ENCODE data around the gene M1AP.

DNA sequence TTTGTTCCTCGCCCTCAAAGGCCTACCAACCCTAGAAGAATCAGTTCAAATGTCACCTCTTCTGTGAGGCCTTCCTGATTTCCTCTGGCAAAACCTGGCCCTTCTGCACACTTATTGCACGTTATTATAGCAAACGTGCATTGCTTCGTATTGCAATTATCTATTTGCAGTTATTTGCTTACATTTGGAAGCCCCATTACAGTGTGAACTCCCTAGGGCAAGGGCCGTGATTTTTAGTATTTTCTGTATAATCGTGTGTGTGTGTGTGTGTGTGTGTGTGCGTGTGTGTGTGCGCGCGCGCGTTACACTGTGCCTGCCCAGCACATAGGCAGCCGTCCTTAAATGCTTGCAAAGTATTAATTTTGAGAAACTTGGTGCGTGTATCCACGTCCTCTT is 5.5 kb upstream of the M1AP start:
- TF ChIP-seq, protein P1, sequence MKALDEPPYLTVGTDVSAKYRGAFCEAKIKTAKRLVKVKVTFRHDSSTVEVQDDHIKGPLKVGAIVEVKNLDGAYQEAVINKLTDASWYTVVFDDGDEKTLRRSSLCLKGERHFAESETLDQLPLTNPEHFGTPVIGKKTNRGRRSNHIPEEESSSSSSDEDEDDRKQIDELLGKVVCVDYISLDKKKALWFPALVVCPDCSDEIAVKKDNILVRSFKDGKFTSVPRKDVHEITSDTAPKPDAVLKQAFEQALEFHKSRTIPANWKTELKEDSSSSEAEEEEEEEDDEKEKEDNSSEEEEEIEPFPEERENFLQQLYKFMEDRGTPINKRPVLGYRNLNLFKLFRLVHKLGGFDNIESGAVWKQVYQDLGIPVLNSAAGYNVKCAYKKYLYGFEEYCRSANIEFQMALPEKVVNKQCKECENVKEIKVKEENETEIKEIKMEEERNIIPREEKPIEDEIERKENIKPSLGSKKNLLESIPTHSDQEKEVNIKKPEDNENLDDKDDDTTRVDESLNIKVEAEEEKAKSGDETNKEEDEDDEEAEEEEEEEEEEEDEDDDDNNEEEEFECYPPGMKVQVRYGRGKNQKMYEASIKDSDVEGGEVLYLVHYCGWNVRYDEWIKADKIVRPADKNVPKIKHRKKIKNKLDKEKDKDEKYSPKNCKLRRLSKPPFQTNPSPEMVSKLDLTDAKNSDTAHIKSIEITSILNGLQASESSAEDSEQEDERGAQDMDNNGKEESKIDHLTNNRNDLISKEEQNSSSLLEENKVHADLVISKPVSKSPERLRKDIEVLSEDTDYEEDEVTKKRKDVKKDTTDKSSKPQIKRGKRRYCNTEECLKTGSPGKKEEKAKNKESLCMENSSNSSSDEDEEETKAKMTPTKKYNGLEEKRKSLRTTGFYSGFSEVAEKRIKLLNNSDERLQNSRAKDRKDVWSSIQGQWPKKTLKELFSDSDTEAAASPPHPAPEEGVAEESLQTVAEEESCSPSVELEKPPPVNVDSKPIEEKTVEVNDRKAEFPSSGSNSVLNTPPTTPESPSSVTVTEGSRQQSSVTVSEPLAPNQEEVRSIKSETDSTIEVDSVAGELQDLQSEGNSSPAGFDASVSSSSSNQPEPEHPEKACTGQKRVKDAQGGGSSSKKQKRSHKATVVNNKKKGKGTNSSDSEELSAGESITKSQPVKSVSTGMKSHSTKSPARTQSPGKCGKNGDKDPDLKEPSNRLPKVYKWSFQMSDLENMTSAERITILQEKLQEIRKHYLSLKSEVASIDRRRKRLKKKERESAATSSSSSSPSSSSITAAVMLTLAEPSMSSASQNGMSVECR (CRISPR knock-in tag; IDR thresholded peaks at IDR 0.05), result no peak
- TF ChIP-seq MAZ (CRISPR knock-in tag; conservative IDR thresholded peaks at IDR 0.05 in 1 of 2, IDR thresholded peaks at IDR 0.05 in 1 of 2) (no peak), RAD21 (CRISPR knock-in tag; conservative IDR thresholded peaks at IDR 0.05 in 1 of 2, IDR thresholded peaks at IDR 0.05 in 1 of 2) (no peak), CC2D1A (IDR thresholded peaks at IDR 0.05) (no peak), KLF6 (CRISPR knock-in tag; IDR thresholded peaks at IDR 0.05; ENCODE audit: borderline replicate concordance) (no peak), BHLHE40 (IDR thresholded peaks at IDR 0.05; ENCODE audit: low read length) (no peak), POLR2AphosphoS5 (IDR thresholded peaks at IDR 0.05; ENCODE audit: control insufficient read depth, insufficient read depth, low read depth, low read length) (no peak), CEBPB (tag; IDR thresholded peaks at IDR 0.05) (no peak), SUPT5H (IDR thresholded peaks at IDR 0.05) (no peak), YY1 (IDR thresholded peaks at IDR 0.05; ENCODE audit: borderline replicate concordance in 1 of 3, control insufficient read depth in 1 of 3, extremely low read depth in 1 of 3, insufficient read depth in 3 of 3, insufficient read length in 1 of 3, insufficient replicate concordance in 2 of 3, low read depth in 1 of 3, low read length in 2 of 3) (no peak), ZFP36 (IDR thresholded peaks at IDR 0.05; ENCODE audit: low read depth, low read length, partially characterized antibody) (peak; percentile 84)
- TF ChIP-seq, protein P2, sequence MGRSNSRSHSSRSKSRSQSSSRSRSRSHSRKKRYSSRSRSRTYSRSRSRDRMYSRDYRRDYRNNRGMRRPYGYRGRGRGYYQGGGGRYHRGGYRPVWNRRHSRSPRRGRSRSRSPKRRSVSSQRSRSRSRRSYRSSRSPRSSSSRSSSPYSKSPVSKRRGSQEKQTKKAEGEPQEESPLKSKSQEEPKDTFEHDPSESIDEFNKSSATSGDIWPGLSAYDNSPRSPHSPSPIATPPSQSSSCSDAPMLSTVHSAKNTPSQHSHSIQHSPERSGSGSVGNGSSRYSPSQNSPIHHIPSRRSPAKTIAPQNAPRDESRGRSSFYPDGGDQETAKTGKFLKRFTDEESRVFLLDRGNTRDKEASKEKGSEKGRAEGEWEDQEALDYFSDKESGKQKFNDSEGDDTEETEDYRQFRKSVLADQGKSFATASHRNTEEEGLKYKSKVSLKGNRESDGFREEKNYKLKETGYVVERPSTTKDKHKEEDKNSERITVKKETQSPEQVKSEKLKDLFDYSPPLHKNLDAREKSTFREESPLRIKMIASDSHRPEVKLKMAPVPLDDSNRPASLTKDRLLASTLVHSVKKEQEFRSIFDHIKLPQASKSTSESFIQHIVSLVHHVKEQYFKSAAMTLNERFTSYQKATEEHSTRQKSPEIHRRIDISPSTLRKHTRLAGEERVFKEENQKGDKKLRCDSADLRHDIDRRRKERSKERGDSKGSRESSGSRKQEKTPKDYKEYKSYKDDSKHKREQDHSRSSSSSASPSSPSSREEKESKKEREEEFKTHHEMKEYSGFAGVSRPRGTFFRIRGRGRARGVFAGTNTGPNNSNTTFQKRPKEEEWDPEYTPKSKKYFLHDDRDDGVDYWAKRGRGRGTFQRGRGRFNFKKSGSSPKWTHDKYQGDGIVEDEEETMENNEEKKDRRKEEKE (IDR thresholded peaks at IDR 0.05; ENCODE audit: borderline replicate concordance in 1 of 2, control insufficient read depth in 1 of 2, low read depth in 2 of 2, low read length in 1 of 2), result no peak
- TF ChIP-seq, protein P3, sequence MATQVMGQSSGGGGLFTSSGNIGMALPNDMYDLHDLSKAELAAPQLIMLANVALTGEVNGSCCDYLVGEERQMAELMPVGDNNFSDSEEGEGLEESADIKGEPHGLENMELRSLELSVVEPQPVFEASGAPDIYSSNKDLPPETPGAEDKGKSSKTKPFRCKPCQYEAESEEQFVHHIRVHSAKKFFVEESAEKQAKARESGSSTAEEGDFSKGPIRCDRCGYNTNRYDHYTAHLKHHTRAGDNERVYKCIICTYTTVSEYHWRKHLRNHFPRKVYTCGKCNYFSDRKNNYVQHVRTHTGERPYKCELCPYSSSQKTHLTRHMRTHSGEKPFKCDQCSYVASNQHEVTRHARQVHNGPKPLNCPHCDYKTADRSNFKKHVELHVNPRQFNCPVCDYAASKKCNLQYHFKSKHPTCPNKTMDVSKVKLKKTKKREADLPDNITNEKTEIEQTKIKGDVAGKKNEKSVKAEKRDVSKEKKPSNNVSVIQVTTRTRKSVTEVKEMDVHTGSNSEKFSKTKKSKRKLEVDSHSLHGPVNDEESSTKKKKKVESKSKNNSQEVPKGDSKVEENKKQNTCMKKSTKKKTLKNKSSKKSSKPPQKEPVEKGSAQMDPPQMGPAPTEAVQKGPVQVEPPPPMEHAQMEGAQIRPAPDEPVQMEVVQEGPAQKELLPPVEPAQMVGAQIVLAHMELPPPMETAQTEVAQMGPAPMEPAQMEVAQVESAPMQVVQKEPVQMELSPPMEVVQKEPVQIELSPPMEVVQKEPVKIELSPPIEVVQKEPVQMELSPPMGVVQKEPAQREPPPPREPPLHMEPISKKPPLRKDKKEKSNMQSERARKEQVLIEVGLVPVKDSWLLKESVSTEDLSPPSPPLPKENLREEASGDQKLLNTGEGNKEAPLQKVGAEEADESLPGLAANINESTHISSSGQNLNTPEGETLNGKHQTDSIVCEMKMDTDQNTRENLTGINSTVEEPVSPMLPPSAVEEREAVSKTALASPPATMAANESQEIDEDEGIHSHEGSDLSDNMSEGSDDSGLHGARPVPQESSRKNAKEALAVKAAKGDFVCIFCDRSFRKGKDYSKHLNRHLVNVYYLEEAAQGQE (IDR thresholded peaks at IDR 0.05; ENCODE audit: borderline replicate concordance), result no peak
- TF ChIP-seq, protein P3 (CRISPR knock-in tag; IDR thresholded peaks at IDR 0.05; ENCODE audit: low read depth), result no peak
